NK-92 (cell line): ENCODE data around the gene EXOSC1.
"Not testable (repeated sequence)": the region's sequence is repeated elsewhere in the genome, so short reads cannot be mapped to it uniquely, and the experiment has no call there.

Source experiments
- DNase-seq: peaks from one replicate; lab custom pipeline; 2025; ENCODE audit not compliant: unreplicated experiment; lab: John Stamatoyannopoulos, UW

EXOSC1 gene

GRCh38 chr10:97411406-97411805 is 34.4 kb downstream of the EXOSC1 start:
- DNase-seq: no peak

GRCh38 chr10:97408496-97408992 is 37.3 kb downstream of the EXOSC1 start:
- no peak for DNase-seq

- no peak for DNase-seq
These were observed 37.9 kb downstream of the EXOSC1 start for GRCh38 chr10:97407952-97408248.

- DNase-seq: no peak
These were observed 38.4 kb downstream of the EXOSC1 start for GRCh38 chr10:97407211-97407951.

- not testable (repeated sequence) for DNase-seq
These were observed 39.3 kb downstream of the EXOSC1 start for GRCh38 chr10:97406483-97406882.

GRCh38 chr10:97406064-97406463 is 39.7 kb downstream of the EXOSC1 start:
- no peak for DNase-seq

GRCh38 chr10:97404044-97404443 is 41.8 kb downstream of the EXOSC1 start:
- DNase-seq: no peak

GRCh38 chr10:97401455-97401919 is 44.3 kb downstream of the EXOSC1 start:
- DNase-seq: no peak

- DNase-seq: peak; percentile 9
These were observed 44.9 kb downstream of the EXOSC1 start, which contains the start of gene RRP12 for GRCh38 chr10:97400665-97401454. TSS of gene RRP12 (minus strand) at chr10:97401340. CDS start at chr10:97401231, 109 bp downstream.

GRCh38 chr10:97399843-97400545 is 45.8 kb downstream of the EXOSC1 start:
- no peak for DNase-seq

GRCh38 chr10:97396056-97396455 is 49.8 kb downstream of the EXOSC1 start:
- no peak for DNase-seq

GRCh38 chr10:97393034-97393573 is 52.7 kb downstream of the EXOSC1 start:
- no peak for DNase-seq

- no peak for DNase-seq
These were observed 55.7 kb downstream of the EXOSC1 start for GRCh38 chr10:97390091-97390490.

- DNase-seq: no peak
These were observed 57.7 kb downstream of the EXOSC1 start for GRCh38 chr10:97388152-97388551.
